HG02678 (cell line): Measurements from ENCODE around the gene UBE4B.

Experiments
- ATAC-seq: cut with Tn5 transposase; IDR thresholded peaks from one replicate; pipeline ENCODE4 v1.9.1; 2021; ENCODE audit warnings: mild to moderate bottlenecking, moderate library complexity; ENCODE audit not compliant: unreplicated experiment

UBE4B gene

DNA sequence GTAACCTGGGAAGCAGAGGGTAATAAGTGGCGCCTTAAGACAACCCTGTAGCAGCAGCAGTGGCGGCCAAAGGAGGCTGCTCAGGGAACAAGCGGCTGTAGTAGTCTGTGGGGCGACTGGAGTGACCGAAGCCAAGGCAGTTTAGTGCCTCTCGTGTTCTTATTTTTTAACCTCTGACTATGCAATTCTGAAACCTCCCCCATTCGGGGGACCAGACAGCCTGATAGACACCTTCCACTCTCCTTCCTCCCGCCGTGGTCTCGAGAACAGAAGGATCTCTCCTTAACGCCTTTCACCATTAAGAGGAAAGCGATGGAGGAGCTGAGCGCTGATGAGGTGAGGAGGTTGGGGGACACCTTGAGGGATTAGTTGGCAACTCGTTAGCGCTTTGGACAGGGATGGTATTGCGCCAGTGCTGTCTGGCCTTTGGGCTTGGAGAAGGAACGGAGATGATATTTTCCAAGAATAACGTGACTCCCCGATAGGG lies 644 bp downstream of the UBE4B start:
- ATAC-seq: peak; percentile 7

DNA sequence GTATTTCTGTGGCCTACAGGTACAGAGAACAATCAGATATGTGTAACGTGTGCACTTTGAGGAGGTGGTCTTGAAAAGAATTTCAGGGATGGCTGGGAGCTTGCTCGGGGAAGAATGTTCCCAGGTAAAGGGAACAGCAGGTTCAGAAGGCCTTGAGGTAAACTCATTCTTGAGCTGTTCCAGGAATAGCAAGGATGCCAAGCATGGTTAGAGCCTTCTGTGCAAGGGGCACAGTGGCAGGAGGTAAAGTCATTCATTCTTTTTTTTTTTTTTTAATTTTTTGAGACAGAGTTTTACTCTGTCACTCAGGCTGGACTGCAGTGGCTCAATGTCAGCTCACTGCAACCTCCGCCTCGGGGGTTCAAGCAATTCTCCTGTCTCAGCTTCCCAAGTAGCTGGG lies 10.0 kb downstream of the UBE4B start:
- ATAC-seq: no peak

DNA sequence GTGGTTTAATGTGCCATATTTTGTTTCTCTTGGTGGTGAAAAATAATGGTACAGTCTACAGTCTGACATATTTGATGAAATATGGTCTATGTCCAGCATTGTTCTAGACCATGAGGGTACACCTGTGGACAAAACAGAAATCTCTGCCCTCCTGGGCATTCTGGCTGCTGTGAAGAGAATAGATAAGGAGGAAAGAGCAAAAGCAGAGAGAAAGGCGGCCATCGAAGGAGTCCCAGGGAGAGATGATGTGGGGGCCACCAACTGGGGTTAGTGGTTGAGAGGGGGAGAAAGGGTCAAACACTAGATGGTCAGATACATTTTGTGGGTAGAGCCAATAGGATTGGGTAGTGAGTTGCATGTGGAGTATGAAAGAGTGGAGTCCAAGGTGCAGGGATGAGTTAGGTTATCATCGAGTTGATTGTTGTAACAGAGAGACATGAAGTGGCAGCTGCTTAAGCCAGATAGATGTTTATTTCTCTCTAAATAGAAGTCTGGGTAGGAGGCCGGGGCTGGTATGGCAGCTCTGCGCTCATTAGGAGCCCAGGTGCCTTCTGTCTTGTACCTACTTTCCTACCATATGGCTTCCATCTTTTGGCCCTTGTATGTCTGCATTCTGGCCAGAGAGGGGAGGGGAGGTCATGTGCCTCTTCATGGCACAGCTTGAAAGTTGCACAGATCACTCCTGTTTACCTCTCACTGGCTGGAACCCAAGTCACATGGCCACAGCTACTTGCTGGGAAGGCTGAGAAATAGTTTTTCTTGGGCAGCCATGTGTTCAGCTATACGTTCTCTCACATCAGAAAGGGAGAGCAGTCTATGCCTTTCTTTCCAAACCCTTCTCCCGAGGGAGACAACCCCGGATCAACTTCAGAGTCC lies 13.0 kb downstream of the UBE4B start:
- no peak for ATAC-seq

DNA sequence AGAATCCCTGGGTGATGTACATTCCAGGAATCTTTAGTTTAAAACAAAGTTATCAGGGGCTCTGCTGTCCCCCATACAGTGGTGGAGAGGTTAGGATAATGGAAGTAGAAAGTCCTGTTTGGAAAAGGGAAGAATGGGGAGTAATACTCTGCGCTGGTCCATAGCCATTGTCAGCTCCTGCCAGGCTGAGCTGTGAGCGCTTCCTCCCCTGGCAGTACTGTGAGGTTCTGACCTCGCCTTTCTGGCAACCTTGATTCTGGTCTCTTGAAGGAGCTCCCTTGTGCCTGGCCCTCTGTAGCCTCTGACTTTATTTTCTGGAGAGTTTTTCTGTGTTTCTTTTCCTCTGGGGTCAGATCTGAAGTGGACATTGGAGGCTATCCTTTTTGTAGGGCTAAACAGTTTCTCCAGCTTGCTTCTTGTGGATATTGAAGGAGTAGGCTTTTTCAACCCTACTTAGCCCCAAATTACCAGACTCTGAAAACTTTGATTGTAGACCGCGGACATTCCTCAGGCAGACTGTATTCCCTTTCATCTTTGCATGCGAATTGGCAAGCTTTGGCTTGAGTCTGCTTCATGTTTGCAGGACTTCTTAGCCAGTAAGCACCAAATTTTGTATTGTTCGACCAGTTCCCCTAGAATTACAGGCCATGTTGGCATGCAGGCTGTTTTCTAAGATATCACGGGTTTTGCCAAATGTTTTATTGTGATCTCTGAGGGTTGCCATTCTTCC lies 13.8 kb downstream of the UBE4B start:
- no peak for ATAC-seq

DNA sequence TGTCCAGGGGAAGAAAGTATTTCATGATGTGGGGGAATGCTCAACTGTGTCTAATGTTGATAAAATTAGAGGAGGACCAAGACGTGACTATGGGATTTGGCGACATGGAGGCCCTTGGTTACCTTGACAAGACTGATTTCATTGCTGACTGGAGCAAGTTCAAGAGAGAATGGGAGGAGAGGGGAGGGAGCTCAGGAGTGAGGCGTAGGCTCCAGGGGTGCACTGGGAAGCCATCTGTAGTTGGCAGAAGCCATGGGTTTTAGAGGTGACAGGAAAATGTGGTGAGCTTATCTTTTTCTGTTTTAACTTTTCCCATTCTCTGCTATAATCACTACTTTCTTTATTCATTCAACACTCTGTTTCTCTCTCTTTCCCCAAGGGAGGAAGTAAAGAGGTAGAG lies 15.8 kb downstream of the UBE4B start:
- no peak for ATAC-seq

DNA sequence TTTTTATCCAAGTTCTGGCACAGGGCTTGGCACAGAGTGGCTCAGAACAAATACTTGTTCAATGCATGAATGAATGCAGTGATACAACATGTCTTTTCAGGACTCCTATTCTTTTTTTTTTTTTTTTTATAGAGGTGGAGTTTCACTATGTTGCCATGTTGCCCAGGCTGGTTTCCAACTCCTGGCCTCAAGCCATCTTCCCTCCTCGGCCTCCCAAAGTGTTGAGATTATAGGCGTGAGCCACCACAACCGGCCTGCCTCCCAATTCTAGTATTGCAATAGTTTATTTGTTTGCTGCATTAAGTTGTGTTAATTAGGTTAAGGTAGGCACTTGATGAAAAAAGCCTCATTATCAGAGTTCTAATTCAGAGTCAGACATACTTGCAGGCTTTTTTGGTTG lies 17.9 kb downstream of the UBE4B start:
- no peak for ATAC-seq

DNA sequence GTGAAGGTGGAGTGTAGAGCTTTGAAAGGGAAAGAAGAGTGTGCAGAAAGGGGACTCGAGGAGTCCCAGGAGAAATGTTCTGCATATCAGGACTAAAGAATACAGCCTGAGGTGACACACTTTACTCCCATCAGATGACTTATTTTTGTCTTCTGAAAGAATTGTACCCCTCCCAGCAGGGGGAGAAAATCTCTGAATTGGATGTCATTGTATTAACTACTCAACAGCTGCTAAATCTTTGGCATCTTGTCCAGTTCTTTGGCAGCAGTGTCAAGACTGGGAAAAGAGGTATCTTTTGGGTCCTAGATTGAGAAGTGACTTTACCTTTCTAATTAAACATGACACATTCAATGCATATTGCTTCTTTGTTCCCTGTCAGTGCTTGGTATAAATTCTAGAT lies 18.9 kb downstream of the UBE4B start:
- ATAC-seq: no peak

DNA sequence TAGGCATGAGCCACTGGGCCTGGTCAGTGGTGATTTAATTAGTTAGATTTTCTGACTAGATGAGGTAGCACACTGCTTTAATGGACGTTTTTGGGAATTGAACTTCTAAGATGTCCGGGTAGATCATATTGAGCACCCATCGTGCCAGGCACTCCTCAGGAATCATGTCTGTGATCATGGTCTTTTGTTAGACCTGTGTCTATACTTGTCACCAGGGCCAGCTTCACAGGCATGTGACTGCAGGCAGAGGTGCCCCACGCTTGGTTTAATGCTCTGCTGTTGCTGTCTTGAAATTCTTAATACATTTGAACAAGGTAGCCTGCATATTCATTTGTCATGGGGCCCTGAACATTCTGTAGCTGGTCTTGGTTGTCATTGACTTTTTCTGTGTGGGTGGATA lies 19.6 kb downstream of the UBE4B start:
- ATAC-seq: no peak

DNA sequence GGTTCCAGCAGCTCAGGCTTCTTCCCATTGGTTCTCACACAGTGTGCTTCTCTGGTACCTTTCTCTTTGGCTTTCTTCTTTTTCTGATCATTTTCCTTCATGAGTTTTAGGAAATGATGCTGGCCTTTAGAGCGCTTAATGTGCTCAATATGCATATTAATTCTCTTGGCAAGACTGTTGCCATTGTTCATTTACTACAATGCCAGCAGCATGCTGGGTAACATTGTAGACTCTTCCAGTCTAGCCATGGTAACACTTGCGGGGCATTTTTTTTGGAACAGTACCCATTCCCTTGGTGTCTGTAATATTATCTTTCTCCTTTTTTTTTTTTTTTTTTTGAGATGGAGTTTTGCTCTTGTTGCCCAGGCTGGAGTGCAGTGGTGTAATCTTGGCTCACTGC lies 21.7 kb downstream of the UBE4B start:
- ATAC-seq: no peak

DNA sequence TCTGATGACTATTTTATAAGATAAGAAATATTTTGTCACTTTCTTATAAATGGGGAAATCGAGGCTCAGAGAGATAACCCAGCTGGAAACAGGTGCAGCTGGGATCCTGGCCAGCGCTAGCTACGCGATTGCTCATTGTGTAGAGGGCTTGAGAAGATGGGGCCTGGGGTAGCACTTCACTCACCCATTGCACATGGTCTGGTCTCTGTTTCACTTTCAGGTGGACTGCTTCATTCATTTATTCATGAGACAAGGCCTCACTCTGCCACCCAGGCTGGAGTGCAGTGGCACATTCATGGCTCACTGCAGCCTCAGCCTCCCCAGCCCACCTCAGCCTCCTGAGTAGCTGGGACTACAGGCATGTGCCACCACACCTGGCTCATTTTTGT lies 23.8 kb downstream of the UBE4B start:
- ATAC-seq: no peak

DNA sequence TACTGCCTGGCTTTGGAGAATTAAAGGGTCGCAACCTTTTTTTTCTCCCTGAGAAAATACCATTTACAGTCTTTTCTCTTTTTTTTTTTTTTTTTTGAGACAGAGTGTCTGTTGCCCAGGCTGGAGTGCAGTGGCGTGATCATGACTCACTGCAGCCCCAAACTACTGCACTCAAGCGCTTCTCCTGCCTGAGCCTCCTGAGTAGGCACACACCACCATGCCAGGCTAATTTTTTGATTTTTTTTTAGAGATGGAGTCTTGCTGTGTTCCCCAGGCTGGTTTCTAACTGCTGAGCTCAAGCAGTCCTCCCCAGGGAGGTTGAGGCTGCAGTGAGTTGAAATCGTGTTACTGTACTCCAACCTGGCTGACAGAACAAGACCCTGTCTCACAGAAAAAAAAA lies 24.6 kb downstream of the UBE4B start:
- ATAC-seq: no peak

DNA sequence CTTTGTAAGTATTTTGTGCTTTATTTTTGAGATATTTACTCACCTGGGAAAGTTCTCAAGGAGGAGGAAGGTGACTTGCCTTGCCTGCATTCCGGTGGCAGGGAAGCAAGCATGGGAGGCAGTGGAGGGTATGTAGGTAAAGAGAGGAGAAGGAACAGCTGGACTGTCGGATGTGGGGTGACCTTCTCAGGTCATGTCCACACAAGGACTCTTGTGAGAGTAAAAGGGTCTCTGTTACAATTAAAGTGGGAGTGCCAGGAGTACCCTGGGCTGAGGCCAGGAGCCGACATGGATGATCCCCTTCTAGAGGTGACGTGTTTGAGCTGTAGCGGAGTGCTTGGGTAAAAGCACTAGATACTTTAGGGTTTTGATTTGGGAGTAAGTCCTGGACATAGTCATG lies 25.0 kb downstream of the UBE4B start:
- no peak for ATAC-seq

DNA sequence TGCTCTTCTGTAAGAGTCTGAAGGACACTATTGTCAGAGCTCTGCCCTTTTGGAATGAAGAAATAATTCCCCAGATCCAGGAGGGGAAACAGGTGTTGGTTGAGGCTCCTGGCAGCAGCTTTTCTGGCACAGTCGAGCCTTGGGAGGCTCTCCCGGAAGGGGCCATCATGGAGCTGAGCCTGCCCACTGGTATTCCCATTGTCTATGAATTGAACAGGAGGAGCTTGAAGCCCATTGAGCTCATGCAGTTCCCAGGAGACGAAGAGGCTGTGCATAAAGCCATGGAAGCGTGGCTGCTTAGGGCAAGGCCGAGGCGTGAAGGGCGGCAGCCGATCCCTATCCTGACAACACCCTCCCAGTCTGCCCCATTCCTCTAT lies 26.6 kb downstream of the UBE4B start:
- ATAC-seq: no peak

DNA sequence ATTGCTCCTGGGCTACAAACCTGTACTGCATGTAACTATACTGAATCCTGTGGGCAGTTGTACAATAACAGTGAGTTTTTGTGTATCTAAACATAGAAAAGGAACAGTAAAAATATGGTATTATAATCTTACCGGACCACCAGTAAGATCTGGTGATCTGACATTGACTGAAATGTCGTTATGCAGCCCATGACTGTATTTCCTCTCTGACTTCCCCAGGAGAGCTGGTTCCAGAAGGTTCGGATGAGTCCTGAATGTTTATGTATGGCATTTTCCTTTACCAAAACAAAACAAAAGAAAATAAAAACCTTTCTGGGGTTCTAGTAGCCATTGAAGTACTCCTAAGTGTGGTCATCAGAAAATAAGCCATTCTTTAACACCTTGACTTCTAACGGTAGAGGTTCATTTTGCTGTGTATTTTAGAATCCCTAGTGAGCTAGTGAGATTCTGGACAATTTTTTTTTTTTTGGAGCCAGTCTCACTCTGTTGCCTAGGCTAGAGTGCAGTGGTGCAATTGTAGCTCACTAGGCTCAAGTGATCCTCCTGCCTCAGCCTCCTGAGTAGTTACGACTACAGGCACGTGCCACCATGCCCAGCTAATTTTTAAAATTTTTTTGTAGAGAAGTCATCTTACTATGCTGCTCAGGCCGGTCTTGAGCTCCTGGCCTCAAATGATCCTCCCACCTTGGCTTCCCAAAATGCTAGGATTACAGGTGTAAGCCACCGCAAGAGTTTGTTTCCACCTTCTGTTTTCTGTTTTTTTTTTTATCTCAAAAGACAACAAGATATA lies 27.7 kb downstream of the UBE4B start:
- ATAC-seq: no peak

DNA sequence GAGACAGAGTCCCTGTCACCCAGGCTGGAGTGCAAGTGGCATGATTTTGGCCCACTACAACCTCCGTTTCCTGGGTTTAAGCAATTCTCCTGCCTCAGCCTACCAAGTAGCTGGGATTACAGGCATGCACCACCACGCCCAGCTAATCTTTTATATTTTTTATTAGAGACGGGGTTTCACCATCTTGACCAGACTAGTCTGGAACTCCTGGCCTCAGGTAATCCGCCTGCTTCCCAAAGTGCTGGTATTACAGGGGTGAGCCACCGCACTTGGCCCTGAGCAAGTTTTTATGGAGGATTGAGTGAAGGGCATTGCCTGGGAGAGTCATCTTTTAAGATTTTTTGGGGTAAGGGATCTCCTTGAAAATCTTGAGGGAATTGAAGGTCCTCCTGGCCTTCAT lies 28.5 kb downstream of the UBE4B start:
- ATAC-seq: no peak

DNA sequence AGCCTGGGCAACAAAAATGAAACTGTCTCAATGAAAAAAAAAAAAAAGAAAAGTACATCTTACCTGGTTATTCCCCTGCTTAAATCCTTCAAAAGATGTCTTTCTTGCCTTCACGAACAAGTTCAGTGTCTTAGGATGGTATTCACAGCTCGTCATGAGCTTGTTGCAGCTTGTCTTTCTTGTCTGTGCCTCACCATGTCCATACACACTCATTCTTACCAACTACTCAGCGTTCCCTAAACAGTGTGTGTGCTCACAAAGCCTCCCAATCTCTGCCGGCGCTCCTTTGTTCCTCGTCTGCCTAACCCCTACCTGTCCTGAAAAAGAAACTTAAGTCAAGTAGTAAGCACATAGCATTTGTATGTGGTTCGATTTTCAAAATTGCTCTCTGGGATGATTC lies 31.1 kb downstream of the UBE4B start:
- ATAC-seq: no peak

DNA sequence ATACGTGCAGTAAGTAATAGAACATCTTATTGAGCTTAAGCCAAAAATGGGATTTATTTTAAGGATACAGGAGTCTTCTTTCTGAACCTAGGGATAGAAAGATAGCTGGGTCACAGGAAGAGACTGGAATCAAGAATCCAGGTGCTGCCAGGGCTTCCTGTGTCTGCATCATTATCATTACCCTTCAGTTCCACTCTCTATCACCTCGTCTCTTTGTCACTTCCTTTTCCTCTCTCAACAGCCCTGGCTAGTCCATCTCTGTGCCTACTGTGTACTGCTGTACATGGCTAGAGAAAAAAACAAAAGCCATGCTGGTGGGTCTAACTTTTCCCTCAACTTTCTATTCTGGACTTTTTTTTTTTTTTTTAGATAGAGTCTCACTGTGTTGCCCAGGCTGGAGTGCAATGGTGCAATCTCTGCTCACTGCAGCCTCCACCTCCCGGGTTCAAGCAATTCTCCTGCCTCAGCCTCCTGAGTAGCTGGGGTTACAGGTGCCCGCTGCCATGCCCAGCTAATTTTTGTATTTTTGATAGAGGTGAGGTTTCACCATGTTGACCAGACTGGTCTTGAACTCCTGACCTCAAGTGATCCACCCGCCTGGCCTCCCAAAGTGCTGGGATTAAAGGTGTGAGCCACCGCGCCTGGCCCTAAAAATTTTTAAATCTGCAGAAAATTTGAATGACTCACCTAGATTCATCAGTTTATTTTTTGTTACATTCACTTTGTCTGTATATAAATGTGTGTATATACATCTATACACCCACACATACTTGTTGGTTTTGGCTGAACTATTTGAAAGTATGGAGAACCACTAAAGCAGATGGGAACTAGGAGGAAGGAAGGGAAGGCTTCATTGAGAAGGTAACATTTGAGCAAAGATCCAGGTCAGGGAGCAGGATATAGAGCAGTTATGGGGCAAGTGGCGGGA lies 31.9 kb downstream of the UBE4B start:
- no peak for ATAC-seq

DNA sequence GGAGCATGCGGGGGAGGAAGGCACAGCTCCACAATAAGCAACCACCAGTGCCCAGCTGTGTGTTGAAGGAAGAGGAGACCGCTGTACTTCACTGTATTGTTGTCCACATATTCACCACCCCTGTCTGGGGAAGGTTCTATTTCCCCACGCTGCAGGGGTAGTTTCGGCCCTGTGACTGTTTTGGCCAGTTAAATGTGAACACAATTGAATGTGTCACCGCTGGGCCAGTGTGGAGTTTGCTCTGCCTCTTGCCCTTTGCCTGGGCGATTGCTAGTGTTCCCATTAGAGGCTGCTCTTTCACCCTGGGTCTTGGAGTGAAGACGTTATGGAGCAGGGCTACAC lies 32.6 kb downstream of the UBE4B start:
- ATAC-seq: no peak

DNA sequence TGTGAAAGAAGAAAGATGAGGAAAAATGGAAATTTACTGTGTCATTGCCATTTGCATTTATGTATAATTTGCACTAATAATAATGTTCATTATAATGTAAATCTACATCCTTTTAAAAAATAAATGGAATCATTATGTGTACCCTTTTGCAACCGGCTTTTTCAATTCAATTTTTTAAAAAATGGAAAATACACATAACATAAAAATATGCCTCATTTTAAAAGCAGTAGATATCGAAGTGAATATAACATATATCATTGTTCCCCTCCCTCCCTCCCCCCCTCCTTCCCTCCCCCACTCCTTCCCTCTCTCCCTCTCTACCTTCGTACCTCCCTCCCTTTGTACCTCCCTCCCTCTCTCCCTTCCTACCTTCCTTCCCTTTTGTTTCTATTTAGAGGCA lies 33.0 kb downstream of the UBE4B start:
- no peak for ATAC-seq

DNA sequence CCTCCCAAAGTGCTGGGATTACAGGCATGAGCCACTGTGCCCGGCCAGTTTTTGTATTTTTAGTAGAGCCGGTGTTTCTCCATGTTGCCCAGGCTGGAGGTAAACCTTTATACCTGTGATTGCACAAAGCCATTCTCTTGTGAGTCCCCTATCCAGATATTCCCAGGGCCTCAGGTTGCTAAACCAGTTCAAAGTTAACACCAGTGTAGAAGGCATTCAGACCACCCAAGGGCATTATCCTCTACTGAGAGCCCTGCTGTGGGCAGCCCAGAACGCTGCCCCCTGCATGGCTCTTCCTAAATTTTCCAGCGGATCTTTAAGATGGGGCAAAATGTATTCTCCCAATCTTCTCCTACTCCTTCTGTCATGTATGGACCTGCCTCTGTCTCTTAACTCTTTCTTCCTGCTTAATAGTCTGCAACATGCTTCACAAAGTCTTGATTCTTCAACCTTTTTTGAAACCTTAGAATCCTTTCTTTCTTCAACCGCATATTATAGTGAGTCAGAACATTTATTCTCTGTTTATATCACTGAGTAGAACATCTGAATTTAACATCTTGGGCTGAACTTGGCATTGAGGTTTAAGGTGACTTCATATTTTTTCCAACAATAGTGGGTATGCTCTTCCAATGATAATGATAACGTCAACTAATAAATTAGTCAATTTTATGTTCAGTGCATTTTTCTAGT lies 36.0 kb downstream of the UBE4B start:
- ATAC-seq: no peak
